ENCODE measurements around the gene AFAP1L2. TPM values are rescaled to one million over a fixed set of nuclear protein-coding genes. Genes with fewer than 3 reads are reported as not detected.

The AFAP1L2 gene
- total RNA-seq, 2 donors from 2014 or later = 10.5 to 17.9 TPM

GRCh38 chr10:114442091-114442630, 37.9 kb upstream of the AFAP1L2 start:
- Histone ChIP-seq H3K9me3 (no peaks in the 10 kb centered on the region), H3K27ac (no peak overlapping the region), H3K4me3 (no peak overlapping the region), H3K27me3 (no peaks in the 10 kb centered on the region), H3K36me3 (replicated peaks in 1 of 2; ENCODE audit: insufficient read depth in 1 of 2, low read depth in 2 of 2) (peaks cover 5 to 6% of the 10 kb centered on the region in 2 donors), H3K4me1 (peaks cover 12% of the 10 kb centered on the region)
- DNase-seq (no peak), ATAC-seq (no peak)
- 74% methylated on average over 4 of the region's 4 CpGs for WGBS, 2 donors
- TF ChIP-seq, protein P1, sequence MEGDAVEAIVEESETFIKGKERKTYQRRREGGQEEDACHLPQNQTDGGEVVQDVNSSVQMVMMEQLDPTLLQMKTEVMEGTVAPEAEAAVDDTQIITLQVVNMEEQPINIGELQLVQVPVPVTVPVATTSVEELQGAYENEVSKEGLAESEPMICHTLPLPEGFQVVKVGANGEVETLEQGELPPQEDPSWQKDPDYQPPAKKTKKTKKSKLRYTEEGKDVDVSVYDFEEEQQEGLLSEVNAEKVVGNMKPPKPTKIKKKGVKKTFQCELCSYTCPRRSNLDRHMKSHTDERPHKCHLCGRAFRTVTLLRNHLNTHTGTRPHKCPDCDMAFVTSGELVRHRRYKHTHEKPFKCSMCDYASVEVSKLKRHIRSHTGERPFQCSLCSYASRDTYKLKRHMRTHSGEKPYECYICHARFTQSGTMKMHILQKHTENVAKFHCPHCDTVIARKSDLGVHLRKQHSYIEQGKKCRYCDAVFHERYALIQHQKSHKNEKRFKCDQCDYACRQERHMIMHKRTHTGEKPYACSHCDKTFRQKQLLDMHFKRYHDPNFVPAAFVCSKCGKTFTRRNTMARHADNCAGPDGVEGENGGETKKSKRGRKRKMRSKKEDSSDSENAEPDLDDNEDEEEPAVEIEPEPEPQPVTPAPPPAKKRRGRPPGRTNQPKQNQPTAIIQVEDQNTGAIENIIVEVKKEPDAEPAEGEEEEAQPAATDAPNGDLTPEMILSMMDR (IDR thresholded peaks at IDR 0.05) = no peak
- TF ChIP-seq POLR2A (IDR thresholded peaks at IDR 0.05) = no peak
- intact Hi-C loops (cut with DNase I) = no loop called here

- Histone ChIP-seq H3K4me1 (peaks cover 10% of the 10 kb centered on the region), H3K27ac (no peak overlapping the region), H3K4me3 (no peak overlapping the region), H3K36me3 (replicated peaks in 1 of 2; ENCODE audit: insufficient read depth in 1 of 2, low read depth in 2 of 2) (peaks cover 5 to 6% of the 10 kb centered on the region in 2 donors), H3K27me3 (no peaks in the 10 kb centered on the region), H3K9me3 (no peaks in the 10 kb centered on the region)
- ATAC-seq (no peak), DNase-seq (no peak)
- no peak for TF ChIP-seq POLR2A (IDR thresholded peaks at IDR 0.05)
- TF ChIP-seq, protein P1 (IDR thresholded peaks at IDR 0.05) = no peak
- intact Hi-C loops (cut with DNase I) = no loop called here
- WGBS, 2 donors = 81 to 86% methylated on average over 1 of the region's 1 CpG
Observed at GRCh38 chr10:114441107-114441506, 36.8 kb upstream of the AFAP1L2 start.

- no peak for TF ChIP-seq POLR2A (IDR thresholded peaks at IDR 0.05)
- TF ChIP-seq, protein P1 (IDR thresholded peaks at IDR 0.05) = peak in 6 of 7 experiments; percentile 36 to 72 (median 66)
- 43 to 61% methylated on average over 7 to 9 of the region's 9 CpGs for WGBS, 2 donors
- Histone ChIP-seq H3K36me3 (replicated peaks in 1 of 2; ENCODE audit: insufficient read depth in 1 of 2, low read depth in 2 of 2) (peaks cover 6% of the 10 kb centered on the region in 2 donors), H3K27me3 (no peaks in the 10 kb centered on the region), H3K27ac (no peak overlapping the region), H3K4me1 (no peaks in the 10 kb centered on the region), H3K4me3 (no peak overlapping the region), H3K9me3 (no peaks in the 10 kb centered on the region)
- intact Hi-C loops (cut with DNase I) = loop anchor here (5.0 kb wide), 1 partner anchor 130 kb away; no protein-coding TSS in a partner anchor
- peak; percentile 82 for ATAC-seq
- peak in 3 of 4 donors; percentile 24 to 31 (median 26) for DNase-seq
Observed at GRCh38 chr10:114437473-114438292, 33.4 kb upstream of the AFAP1L2 start.

- ATAC-seq (no peak), DNase-seq (no peak)
- WGBS, 2 donors = 93 to 95% methylated on average over 2 of the region's 2 CpGs
- no peak overlapping the region for H3K4me3 ChIP-seq
- no peaks in the 10 kb centered on the region for H3K9me3 ChIP-seq
- peaks cover 2% of the 10 kb centered on the region for H3K4me1 ChIP-seq
- TF ChIP-seq, protein P1 (IDR thresholded peaks at IDR 0.05) = no peak
- no peak for TF ChIP-seq POLR2A (IDR thresholded peaks at IDR 0.05)
- no peak overlapping the region for H3K27ac ChIP-seq
- intact Hi-C loops (cut with DNase I) = loop anchor here (5.0 kb wide), 1 partner anchor 130 kb away; no protein-coding TSS in a partner anchor
- H3K36me3 ChIP-seq (replicated peaks in 1 of 2; ENCODE audit: insufficient read depth in 1 of 2, low read depth in 2 of 2) = peaks cover 6% of the 10 kb centered on the region in 2 donors
- H3K27me3 ChIP-seq = no peaks in the 10 kb centered on the region
Observed at GRCh38 chr10:114436941-114437340, 32.6 kb upstream of the AFAP1L2 start.

Data from body of pancreas (tissue), 4 donors.